ENCODE data around the gene GEMIN5.
A peak's percentile ranks its signal among the peaks of the same experiment; 100 is the strongest.
"Not testable (repeated sequence)": the region's sequence is repeated elsewhere in the genome, so short reads cannot be mapped to it uniquely, and the experiment has no call there.

GEMIN5 gene

DNA sequence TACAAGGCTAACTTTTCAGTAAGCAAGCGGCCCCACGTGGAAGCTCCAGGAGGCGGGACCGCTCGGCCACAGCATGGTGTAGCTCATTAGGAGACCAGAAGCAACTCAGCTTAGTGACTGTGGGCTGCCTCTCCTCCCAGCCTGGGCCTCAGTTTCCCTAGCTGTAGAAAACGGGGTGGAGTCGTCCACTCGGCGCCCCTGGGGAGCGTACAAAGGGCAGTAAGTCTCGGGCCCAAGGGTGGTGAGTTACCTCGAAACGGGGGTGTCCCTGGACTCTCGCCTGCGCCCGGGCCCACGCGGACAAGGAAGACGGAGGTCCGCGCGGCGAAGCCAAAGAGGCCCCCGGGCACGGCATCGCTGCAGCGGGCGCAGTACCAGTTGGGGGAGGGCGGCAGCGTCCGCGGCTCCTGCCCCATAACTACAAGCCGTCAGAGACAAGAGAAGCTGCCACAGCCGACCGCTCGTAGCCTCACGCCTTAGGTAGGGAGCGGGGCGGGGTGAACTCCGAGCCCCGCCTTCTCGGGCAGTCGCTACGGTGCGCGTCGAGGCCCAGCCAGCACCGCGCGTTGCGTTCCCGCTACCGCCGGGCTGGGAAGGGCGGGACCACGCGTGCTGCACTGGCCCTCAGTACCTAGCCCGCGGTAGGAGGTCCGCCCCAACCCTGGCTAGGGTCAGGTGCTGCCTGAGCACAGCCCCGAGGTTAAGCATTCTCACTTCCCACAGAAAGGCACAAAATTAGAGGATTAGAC, at the start of gene GEMIN5:
TSS of gene GEMIN5 (minus strand) at position 494 of the 749 bp plus-strand sequence. CDS start at position 416, 78 bp downstream.
- DNase-seq (ENCODE audit: low read depth) = no peak

- no peak for DNase-seq (ENCODE audit: low read depth)
Observed at GRCh38 chr5:154986151-154986550, 48.1 kb upstream of the GEMIN5 start.

GRCh38 chr5:154984946-154985516, 47.0 kb upstream of the GEMIN5 start:
- DNase-seq (ENCODE audit: low read depth) = no peak

GRCh38 chr5:154978294-154978693, 40.3 kb upstream of the GEMIN5 start:
- not testable (repeated sequence) for DNase-seq (ENCODE audit: low read depth)

GRCh38 chr5:154977409-154977808, 39.4 kb upstream of the GEMIN5 start:
- DNase-seq (ENCODE audit: low read depth) = no peak

DNA sequence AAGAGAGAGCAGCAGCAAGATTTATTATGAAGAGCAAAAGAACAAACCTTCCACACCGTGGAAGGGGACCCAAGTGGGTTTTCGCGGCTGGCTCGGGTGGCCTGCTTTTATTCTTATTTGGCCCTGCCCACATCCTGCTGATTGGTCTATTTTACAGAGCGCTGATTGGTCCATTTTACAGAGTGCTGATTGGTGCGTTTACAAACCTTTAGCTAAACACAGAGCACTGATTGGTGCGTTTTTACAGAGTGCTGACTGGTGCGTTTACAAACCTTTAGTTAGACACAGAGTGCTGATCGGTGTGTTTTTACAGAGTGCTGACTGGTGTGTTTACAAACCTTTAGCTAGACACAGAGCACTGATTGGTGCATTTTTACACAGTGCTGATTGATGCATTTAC, 38.1 kb upstream of the GEMIN5 start:
- DNase-seq (ENCODE audit: low read depth) = not testable (repeated sequence)

DNA sequence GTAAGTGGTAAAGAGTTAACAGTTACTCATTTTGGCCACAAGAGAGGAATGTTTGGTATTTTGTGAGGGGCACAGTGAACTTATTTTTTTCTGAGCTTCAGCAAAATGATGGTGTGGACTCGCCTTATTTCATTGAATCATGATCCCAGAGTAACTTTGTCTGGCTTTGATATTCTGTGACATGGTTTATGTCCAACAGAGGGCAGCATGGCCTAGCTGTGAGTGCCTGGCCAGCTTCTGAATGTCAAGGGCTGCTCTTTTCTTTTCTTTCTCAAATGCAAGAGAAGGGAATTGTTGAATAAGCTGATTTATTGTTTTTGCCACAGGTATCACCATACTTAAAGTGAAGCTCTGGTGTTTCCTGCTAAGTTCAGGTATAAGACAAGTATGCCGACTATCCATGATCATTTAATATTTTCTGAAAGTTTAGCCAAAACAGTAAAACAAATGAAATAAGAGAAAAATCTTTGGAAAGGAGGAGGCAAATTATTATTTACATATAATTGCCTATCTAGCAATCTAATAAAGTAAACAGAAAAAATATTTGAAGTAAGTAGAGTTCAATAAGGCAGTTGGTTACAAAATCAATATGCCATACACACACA, 34.6 kb upstream of the GEMIN5 start:
- peak; percentile 2 for DNase-seq (ENCODE audit: low read depth)

- DNase-seq (ENCODE audit: low read depth) = no peak
Observed at GRCh38 chr5:154971501-154971900, 33.5 kb upstream of the GEMIN5 start.

GRCh38 chr5:154970759-154971158, 32.7 kb upstream of the GEMIN5 start:
- no peak for DNase-seq (ENCODE audit: low read depth)

- no peak for DNase-seq (ENCODE audit: low read depth)
Observed at GRCh38 chr5:154968953-154969352, 30.9 kb upstream of the GEMIN5 start.

DNA sequence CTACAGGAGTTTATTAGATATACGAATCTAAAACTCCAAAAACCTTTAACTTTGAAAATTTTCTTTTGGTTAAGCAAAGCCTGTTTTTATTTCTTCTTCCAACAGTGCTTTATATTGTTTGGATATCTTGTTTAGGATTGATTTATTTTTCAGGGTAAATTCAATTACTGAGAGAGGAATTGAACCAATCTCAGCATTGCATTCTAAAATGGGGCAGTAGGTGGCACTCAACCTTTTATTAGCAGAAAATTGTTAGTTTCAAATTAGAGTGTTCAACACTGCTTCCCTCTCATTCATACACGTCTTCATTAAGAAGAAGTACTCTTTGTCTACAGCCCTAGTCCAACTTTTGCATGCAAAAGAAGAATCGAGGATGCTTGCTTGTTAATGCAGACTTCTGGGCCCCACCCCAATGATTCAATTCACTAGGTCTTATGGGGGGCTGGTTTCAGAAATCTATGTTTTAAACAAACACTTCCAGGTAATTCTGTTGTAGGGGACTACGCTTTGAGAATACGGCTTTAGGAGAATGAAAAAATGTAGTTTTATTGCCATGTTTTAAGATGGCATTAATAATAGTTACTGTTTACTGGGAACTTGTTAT, 29.5 kb upstream of the GEMIN5 start:
- DNase-seq (ENCODE audit: low read depth) = no peak

DNA sequence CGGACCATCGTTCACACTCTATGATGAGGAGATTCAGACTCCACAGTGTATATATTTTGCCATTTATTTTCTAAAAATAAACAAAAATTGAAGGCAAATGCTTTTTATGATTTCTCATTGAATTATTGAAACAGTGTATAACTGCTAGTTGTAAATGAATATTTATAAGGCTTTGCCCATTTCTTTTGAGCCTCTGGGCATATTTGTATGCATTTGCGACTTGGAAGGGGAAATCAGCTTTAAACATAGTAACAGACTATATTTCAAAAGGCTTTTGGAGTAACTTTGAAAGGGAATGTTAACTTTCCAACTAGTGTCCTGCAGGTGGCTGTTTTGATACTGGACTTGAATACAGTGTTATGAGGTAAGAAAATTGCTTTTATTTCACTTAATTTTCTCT, 28.9 kb upstream of the GEMIN5 start:
- no peak for DNase-seq (ENCODE audit: low read depth)

DNA sequence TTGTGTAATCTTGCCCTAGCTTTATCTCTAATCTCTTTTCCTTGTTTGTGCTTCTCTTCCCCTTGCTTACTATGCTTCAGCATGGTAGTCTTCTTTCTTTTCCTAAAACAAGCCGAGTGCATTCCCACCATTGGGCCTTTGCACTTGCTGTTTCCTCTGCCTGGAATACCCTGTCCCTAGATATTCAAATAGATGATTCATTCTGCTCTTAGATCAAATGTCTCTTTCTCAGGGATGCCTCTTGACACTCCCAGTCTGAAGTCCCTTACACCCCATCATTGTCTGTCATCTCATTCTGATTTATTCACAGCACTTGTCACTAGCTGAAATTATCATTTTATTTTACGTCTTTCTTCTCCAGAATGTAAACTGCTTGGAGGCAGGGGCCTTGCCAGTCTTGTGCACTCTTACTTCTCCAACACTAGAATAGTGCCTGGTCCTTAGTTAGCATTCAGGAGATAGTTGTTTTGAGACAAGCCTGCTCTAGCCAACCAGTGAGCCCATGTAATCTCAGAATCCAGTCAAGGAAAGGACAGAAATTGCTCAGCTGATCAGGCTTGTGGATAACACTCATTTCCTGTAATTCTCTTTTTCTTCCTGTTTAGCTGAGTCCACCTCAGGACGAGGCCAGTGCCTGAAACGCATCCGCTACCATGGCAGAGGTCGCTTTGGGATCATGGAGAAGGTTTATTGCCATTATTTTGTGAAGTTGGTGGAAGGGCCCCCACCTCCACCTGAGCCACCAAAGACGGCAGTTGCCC, 28.2 kb upstream of the GEMIN5 start:
- no peak for DNase-seq (ENCODE audit: low read depth)

GRCh38 chr5:154962494-154962893, 24.5 kb upstream of the GEMIN5 start:
- DNase-seq (ENCODE audit: low read depth) = no peak

DNA sequence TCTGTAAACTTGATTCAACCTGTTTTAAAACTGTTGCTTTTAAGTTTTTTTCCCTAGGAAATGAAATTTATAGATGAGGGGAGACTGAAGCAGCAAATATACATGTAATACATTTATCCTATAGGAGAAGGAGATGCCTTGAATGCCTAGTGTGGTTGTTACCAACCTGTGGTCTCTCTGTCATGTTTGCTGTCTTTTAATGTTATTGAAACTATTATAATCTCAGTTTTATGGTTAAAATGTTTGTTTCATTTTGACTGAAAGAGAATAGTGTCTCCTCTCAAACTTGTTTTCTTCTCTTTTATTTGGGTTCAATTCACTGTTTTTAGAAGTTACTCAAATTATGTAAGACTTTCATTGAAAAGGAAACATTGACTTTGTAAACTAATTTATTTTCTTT, 18.7 kb upstream of the GEMIN5 start:
- DNase-seq (ENCODE audit: low read depth) = no peak

- DNase-seq (ENCODE audit: low read depth) = no peak
Observed at GRCh38 chr5:154949781-154950180, 11.8 kb upstream of the GEMIN5 start.

GRCh38 chr5:154948313-154948712, 10.3 kb upstream of the GEMIN5 start:
- no peak for DNase-seq (ENCODE audit: low read depth)

DNA sequence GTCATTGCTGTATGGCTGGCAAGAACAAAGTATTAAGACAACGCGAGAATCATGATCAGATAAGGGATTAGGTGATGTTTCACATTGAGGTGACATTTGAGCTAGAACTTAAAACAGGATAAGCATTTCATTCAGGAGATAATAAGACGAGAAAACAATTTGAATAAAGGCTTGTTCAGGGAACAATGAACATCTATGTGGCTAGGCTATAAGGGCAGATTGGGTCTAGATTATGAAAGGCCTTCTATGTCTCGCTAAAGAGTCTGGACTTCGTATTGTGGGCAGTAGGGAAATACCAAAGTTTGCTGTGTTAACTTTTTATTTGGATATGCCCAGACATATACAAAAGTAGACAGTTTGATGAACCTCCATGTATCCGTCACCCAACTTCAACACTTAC, 9.8 kb upstream of the GEMIN5 start:
- DNase-seq (ENCODE audit: low read depth) = no peak

DNA sequence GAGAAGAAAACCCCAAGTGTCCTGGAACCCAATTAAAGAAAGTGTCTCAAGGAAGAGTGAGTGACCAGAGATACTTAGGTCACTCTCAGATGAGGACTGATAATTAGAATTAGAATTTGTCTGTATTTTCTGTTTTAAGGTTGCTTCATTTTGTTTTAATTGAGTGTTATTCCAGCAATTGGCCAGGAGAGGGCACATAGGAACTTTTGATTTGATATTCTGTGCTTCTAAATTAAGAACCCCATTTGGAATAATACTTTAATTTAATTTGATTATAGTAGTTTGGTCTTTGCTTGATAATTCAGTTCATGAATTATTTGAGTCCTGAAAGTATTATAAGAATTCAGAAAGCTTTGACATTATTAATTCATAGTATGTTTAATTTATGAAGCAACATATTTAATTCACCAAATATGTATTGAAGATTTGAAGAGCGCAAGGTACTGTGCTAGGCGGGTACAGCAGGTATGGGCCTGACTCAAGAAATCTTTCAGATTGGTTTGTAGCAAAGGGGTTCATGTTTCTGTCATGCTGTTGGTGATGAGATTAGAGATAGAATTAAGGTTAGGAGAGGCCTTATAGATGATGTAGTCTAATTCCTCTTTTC, 7.8 kb upstream of the GEMIN5 start:
- DNase-seq (ENCODE audit: low read depth) = no peak

- DNase-seq (ENCODE audit: low read depth) = no peak
Observed at GRCh38 chr5:154944716-154945115, 6.7 kb upstream of the GEMIN5 start.

- DNase-seq (ENCODE audit: low read depth) = no peak
Observed at GRCh38 chr5:154943527-154943926, 5.5 kb upstream of the GEMIN5 start.
